HepG2 (cell line): ENCODE results near the gene HBD. TPM values are rescaled to one million over a fixed set of nuclear protein-coding genes. Genes with fewer than 3 reads are reported as not detected.

Source experiments
- ATAC-seq: fragments of 200-7000 bp; cut with Tn5 transposase; 3 replicates; pipeline ENCODE4 v1.9.1; 2020; ENCODE audit warnings: mild to moderate bottlenecking, moderate library complexity
- BruUV-seq: library from RNA; stranded (reverse); fragments of 400-500 nt; replicated peaks from 2 replicates; lab custom pipeline; 2021; lab: Mats Ljungman, UMichigan
- CTCF ChIA-PET: fragments of 300-600 bp; formaldehyde crosslinking; extraction: SDS; loops from one replicate; lab custom pipeline; 2021; ENCODE audit warnings: low total read pairs, inconsistent platforms, low intra/inter-chr PET ratio; lab: Yijun Ruan, JAX
- POLR2A ChIA-PET: fragments of 350-600 bp; sonication (Branson Sonifier 250); formaldehyde crosslinking; loops from one replicate; lab custom pipeline; 2020; ENCODE audit warnings: antibody characterized with exemption, inconsistent platforms; lab: Yijun Ruan, JAX
- DNase-seq: peaks from one replicate; pipeline ENCODE4 v3.0.0-alpha.2; 2015; ENCODE audit warnings: low spot score
- FAIRE-seq: peaks from 3 replicates; lab custom pipeline; 2011; peaks lifted over from hg19 to GRCh38; lab: Jason Lieb, UNC
- H2AFZ ChIP-seq: one replicate; pipeline ENCODE4 v1.6.1; 2011; ENCODE audit warnings: low read length, inconsistent platforms
- H3K27ac ChIP-seq: fragments of 300-600 bp; 3 replicates; pipeline ENCODE4 v1.8.0; 2011; ENCODE audit warnings: mixed run types, mild to moderate bottlenecking, mixed read lengths, low read length, inconsistent platforms; ENCODE audit not compliant: insufficient read depth; ENCODE audit errors: extremely low read length
- H3K27me3 ChIP-seq, 2 experiments: fragments of 200-600 bp in 1 of 2; 2 replicates in 1 of 2; 3 replicates in 1 of 2; pipeline versions ENCODE4 v1.6.0 to v1.8.0; 2011; ENCODE audit warnings: low read length in 2 of 2, mild to moderate bottlenecking in 2 of 2, moderate library complexity in 2 of 2, inconsistent platforms in 1 of 2; ENCODE audit not compliant: insufficient read depth in 2 of 2, control insufficient read depth in 1 of 2
- H3K36me3 ChIP-seq, 2 experiments: fragments of 200-600 bp in 1 of 2; replicated peaks in 1 of 2; 2 replicates in 1 of 2; 3 replicates in 1 of 2; pipeline versions ENCODE4 v1.5.1 to v1.8.0; 2011; ENCODE audit warnings: low read length in 2 of 2, inconsistent platforms in 1 of 2; ENCODE audit not compliant: insufficient read depth in 2 of 2, control insufficient read depth in 1 of 2
- H3K4me1 ChIP-seq: 2 replicates; pipeline ENCODE4 v1.5.1; 2012; ENCODE audit warnings: low read length, inconsistent platforms; ENCODE audit not compliant: insufficient read depth
- H3K4me2 ChIP-seq: 2 replicates; pipeline ENCODE4 v1.6.0; 2011; ENCODE audit warnings: low read depth, low read length, inconsistent platforms
- H3K4me3 ChIP-seq, 3 experiments: fragments of 200-600 bp in 1 of 3; sonication (generic), shearing (Covaris generic) in 1 of 3; replicated peaks in 1 of 3; 2 replicates each; pipeline ENCODE4 v1.5.1; 2011 to 2016; ENCODE audit warnings: low read length in 3 of 3, inconsistent platforms in 2 of 3, low read depth in 2 of 3, mild to moderate bottlenecking in 2 of 3, control low read depth in 1 of 3, mixed read lengths in 1 of 3; ENCODE audit not compliant: insufficient read depth in 1 of 3
- H3K79me2 ChIP-seq: one replicate; pipeline ENCODE4 v1.6.1; 2011; ENCODE audit warnings: low read length, inconsistent platforms; ENCODE audit not compliant: insufficient read depth
- H3K9ac ChIP-seq: 2 replicates; pipeline ENCODE4 v1.6.0; 2011; ENCODE audit warnings: mild to moderate bottlenecking, low read depth, low read length, inconsistent platforms; ENCODE audit not compliant: insufficient read depth
- H3K9me3 ChIP-seq: 2 replicates; pipeline ENCODE4 v1.5.1; 2012; ENCODE audit warnings: mild to moderate bottlenecking, low read length
- H4K20me1 ChIP-seq: 2 replicates; pipeline ENCODE4 v1.6.0; 2011; ENCODE audit warnings: inconsistent platforms, mild to moderate bottlenecking, low read length, moderate library complexity; ENCODE audit not compliant: insufficient read depth
- ATF4 ChIP-seq, 2 experiments: fragments of 450-650 bp in 1 of 2; sonication (generic) in 1 of 2; formaldehyde crosslinking; IDR thresholded peaks; 2 replicates each; pipeline versions ENCODE4 v1.5.0 to v1.8.0; 2020 to 2022; ENCODE audit warnings: mild to moderate bottlenecking in 1 of 2, missing genetic modification reagents in 1 of 2
- HCFC1 ChIP-seq: fragments of 150-350 bp; IDR thresholded peaks from 2 replicates; pipeline ENCODE4 v1.6.1; 2014; ENCODE audit warnings: low read depth, low read length
- HNRNPL ChIP-seq: fragments of 200-400 bp; formaldehyde crosslinking; IDR thresholded peaks from 2 replicates; pipeline ENCODE4 v1.6.1; 2017; ENCODE audit warnings: mild to moderate bottlenecking, low read depth, low read length
- MAFF ChIP-seq: IDR thresholded peaks from 2 replicates; pipeline ENCODE4 v1.6.1; 2011; ENCODE audit warnings: low read depth, low read length, improper control_type of control experiment
- MAZ ChIP-seq, 2 experiments: sonication (generic) in 1 of 2; formaldehyde crosslinking in 1 of 2; IDR thresholded peaks; 2 replicates each; pipeline versions ENCODE4 v1.5.0 to v1.6.1; 2012 to 2020; ENCODE audit warnings: low read depth in 2 of 2, mild to moderate bottlenecking in 2 of 2, borderline replicate concordance in 1 of 2, improper control_type of control experiment in 1 of 2, low read length in 1 of 2, missing genetic modification reagents in 1 of 2, moderate library complexity in 1 of 2
- MLX ChIP-seq: IDR thresholded peaks from 2 replicates; pipeline ENCODE4 v1.6.1; 2016
- NFAT5 ChIP-seq: sonication (generic); formaldehyde crosslinking; IDR thresholded peaks from 2 replicates; pipeline ENCODE4 v1.4.0; 2020; ENCODE audit warnings: missing genetic modification reagents
- ZNF205 ChIP-seq: IDR thresholded peaks from 2 replicates; pipeline ENCODE4 v1.6.1; 2018; ENCODE audit warnings: missing biosample characterization, missing genetic modification reagents
- ZNF224 ChIP-seq: sonication (generic); formaldehyde crosslinking; IDR thresholded peaks from 2 replicates; pipeline ENCODE4 v1.5.0; 2020; ENCODE audit warnings: mild to moderate bottlenecking, missing genetic modification reagents
- in situ Hi-C: cut with HindIII; loops from 2 replicates; pipeline ENCODE4 v1.10.0; 2017; ENCODE audit warnings: low pct_unique_long_range_greater_than_20kb; ENCODE audit not compliant: extremely low pct_ligation_motif_present
- intact Hi-C: fragments of 100-400 bp; cut with micrococcal nuclease; formaldehyde crosslinking; loops from one replicate; pipeline ENCODE4 v1.10.0; 2022; ENCODE audit not compliant: unreplicated experiment
- polyA plus RNA-seq, 8 experiments: library from polyadenylated mRNA; depleted of rRNA in 3 of 8; stranded (reverse) in 7 of 8; unstranded in 1 of 8; fragments of >200 nt; fragmentation: Illumina TruSeq in 4 of 8; extraction: Trizol in 4 of 8; gene quantifications; 2 replicates each; pipeline versions ENCODE4 v1.2.1 to v1.2.3, GENCODE V29; 2011 to 2016; ENCODE audit warnings: low read depth in 4 of 8, missing spikeins in 1 of 8, mixed read lengths in 1 of 8; ENCODE audit not compliant: insufficient read depth in 1 of 8
- total RNA-seq, 5 experiments: library from RNA; depleted of rRNA; stranded (reverse); fragments of >200 nt; fragmentation: Illumina TruSeq; extraction: Trizol; gene quantifications; 2 replicates each; pipeline ENCODE4 v1.2.3, GENCODE V29; 2016; ENCODE audit warnings: low read depth in 1 of 5
- TF ChIP-seq, protein P1 (sequence below): sonication (generic); formaldehyde crosslinking; IDR thresholded peaks from 2 replicates; pipeline ENCODE4 v1.5.1; 2020; ENCODE audit warnings: mild to moderate bottlenecking, missing genetic modification reagents, moderate library complexity
- TF ChIP-seq, protein P2 (sequence below): sonication (generic); formaldehyde crosslinking; IDR thresholded peaks from 2 replicates; pipeline ENCODE4 v1.5.0; 2020; ENCODE audit warnings: mild to moderate bottlenecking, missing genetic modification reagents

The HBD gene
- total and polyA plus RNA-seq, 2 of the 13 experiments (the other 11 are each of a cell fraction or from before 2014, with no cell fraction given): not detected

DNA sequence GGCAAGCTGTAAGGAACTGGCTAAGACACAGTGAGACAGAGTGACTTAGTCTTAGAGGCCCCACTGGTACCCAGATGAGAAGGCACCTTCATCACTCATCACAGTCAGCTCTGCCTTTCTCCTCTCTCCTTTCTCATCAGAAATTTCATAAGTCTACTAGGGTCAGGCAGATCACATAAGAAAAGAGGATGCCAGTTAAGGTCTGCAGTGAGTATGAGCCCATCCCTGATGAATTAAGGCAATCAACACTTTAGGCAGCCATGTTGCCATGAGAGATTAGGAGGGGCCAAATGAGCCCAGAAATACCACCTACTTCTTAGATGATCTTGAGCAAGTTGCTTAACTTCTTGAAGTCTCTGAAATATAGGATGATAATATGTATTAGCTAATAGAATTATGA lies 47.3 kb upstream of the HBD start:
- H3K9ac ChIP-seq: no peak overlapping the region
- H3K36me3 ChIP-seq: no peaks in the 10 kb centered on the region
- in situ Hi-C loops: no loop called here
- no peak for ATAC-seq
- no peaks in the 10 kb centered on the region for H4K20me1 ChIP-seq
- no TSS peak for BruUV-seq
- TF ChIP-seq ATF4 (CRISPR knock-in tag; IDR thresholded peaks at IDR 0.05) (no peak), MAZ (IDR thresholded peaks at IDR 0.05; ENCODE audit: borderline replicate concordance, low read depth, low read length) (no peak), MAZ (CRISPR knock-in tag; IDR thresholded peaks at IDR 0.05; ENCODE audit: low read depth) (no peak), ZNF205 (CRISPR knock-in tag) (no peak), HCFC1 (no peak), HNRNPL (no peak), MAFF (no peak), NFAT5 (CRISPR knock-in tag) (no peak), MLX (CRISPR knock-in tag) (no peak), ZNF224 (no peak)
- TF ChIP-seq, protein P1, sequence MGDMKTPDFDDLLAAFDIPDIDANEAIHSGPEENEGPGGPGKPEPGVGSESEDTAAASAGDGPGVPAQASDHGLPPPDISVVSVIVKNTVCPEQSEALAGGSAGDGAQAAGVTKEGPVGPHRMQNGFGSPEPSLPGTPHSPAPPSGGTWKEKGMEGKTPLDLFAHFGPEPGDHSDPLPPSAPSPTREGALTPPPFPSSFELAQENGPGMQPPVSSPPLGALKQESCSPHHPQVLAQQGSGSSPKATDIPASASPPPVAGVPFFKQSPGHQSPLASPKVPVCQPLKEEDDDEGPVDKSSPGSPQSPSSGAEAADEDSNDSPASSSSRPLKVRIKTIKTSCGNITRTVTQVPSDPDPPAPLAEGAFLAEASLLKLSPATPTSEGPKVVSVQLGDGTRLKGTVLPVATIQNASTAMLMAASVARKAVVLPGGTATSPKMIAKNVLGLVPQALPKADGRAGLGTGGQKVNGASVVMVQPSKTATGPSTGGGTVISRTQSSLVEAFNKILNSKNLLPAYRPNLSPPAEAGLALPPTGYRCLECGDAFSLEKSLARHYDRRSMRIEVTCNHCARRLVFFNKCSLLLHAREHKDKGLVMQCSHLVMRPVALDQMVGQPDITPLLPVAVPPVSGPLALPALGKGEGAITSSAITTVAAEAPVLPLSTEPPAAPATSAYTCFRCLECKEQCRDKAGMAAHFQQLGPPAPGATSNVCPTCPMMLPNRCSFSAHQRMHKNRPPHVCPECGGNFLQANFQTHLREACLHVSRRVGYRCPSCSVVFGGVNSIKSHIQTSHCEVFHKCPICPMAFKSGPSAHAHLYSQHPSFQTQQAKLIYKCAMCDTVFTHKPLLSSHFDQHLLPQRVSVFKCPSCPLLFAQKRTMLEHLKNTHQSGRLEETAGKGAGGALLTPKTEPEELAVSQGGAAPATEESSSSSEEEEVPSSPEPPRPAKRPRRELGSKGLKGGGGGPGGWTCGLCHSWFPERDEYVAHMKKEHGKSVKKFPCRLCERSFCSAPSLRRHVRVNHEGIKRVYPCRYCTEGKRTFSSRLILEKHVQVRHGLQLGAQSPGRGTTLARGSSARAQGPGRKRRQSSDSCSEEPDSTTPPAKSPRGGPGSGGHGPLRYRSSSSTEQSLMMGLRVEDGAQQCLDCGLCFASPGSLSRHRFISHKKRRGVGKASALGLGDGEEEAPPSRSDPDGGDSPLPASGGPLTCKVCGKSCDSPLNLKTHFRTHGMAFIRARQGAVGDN (CRISPR knock-in tag): no peak
- TF ChIP-seq, protein P2, sequence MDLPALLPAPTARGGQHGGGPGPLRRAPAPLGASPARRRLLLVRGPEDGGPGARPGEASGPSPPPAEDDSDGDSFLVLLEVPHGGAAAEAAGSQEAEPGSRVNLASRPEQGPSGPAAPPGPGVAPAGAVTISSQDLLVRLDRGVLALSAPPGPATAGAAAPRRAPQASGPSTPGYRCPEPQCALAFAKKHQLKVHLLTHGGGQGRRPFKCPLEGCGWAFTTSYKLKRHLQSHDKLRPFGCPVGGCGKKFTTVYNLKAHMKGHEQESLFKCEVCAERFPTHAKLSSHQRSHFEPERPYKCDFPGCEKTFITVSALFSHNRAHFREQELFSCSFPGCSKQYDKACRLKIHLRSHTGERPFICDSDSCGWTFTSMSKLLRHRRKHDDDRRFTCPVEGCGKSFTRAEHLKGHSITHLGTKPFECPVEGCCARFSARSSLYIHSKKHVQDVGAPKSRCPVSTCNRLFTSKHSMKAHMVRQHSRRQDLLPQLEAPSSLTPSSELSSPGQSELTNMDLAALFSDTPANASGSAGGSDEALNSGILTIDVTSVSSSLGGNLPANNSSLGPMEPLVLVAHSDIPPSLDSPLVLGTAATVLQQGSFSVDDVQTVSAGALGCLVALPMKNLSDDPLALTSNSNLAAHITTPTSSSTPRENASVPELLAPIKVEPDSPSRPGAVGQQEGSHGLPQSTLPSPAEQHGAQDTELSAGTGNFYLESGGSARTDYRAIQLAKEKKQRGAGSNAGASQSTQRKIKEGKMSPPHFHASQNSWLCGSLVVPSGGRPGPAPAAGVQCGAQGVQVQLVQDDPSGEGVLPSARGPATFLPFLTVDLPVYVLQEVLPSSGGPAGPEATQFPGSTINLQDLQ (CRISPR knock-in tag): no peak
- no peak for FAIRE-seq
- H3K4me2 ChIP-seq: no peak overlapping the region
- ChIA-PET CTCF (no interaction called here), POLR2A (no interaction called here)
- no peak overlapping the region for H3K4me3 ChIP-seq
- no peaks in the 10 kb centered on the region for H3K27me3 ChIP-seq
- H2AFZ ChIP-seq: no peak overlapping the region
- no peaks in the 10 kb centered on the region for H3K9me3 ChIP-seq
- intact Hi-C loops: no loop called here
- no peak for DNase-seq
- no peak overlapping the region for H3K27ac ChIP-seq
- no peaks in the 10 kb centered on the region for H3K4me1 ChIP-seq
- no peaks in the 10 kb centered on the region for H3K79me2 ChIP-seq
